ENCODE results near the gene GUK1. TPM values are rescaled to one million over a fixed set of nuclear protein-coding genes. Genes with fewer than 3 reads are reported as not detected.

GUK1 gene
- total and polyA plus RNA-seq, 2 experiments from 2014 or later, result 87.5 to 121 TPM

GRCh38 chr1:228118040-228118439 is 22.0 kb upstream of the GUK1 start (continued):
- TF ChIP-seq, protein P1, sequence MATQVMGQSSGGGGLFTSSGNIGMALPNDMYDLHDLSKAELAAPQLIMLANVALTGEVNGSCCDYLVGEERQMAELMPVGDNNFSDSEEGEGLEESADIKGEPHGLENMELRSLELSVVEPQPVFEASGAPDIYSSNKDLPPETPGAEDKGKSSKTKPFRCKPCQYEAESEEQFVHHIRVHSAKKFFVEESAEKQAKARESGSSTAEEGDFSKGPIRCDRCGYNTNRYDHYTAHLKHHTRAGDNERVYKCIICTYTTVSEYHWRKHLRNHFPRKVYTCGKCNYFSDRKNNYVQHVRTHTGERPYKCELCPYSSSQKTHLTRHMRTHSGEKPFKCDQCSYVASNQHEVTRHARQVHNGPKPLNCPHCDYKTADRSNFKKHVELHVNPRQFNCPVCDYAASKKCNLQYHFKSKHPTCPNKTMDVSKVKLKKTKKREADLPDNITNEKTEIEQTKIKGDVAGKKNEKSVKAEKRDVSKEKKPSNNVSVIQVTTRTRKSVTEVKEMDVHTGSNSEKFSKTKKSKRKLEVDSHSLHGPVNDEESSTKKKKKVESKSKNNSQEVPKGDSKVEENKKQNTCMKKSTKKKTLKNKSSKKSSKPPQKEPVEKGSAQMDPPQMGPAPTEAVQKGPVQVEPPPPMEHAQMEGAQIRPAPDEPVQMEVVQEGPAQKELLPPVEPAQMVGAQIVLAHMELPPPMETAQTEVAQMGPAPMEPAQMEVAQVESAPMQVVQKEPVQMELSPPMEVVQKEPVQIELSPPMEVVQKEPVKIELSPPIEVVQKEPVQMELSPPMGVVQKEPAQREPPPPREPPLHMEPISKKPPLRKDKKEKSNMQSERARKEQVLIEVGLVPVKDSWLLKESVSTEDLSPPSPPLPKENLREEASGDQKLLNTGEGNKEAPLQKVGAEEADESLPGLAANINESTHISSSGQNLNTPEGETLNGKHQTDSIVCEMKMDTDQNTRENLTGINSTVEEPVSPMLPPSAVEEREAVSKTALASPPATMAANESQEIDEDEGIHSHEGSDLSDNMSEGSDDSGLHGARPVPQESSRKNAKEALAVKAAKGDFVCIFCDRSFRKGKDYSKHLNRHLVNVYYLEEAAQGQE (IDR thresholded peaks at IDR 0.05; ENCODE audit: unreplicated experiment), result no peak
- TF ChIP-seq NANOG (IDR thresholded peaks at IDR 0.05; ENCODE audit: borderline replicate concordance) (no peak), ZNF331 (CRISPR knock-in tag; IDR thresholded peaks at IDR 0.05; ENCODE audit: low read depth) (no peak), POLR2AphosphoS5 (IDR thresholded peaks at IDR 0.05; ENCODE audit: low read depth) (no peak)

GRCh38 chr1:228120351-228120750 is 19.7 kb upstream of the GUK1 start:
- H3K27ac ChIP-seq (ENCODE audit: low read depth), result no peak overlapping the region
- H3K79me2 ChIP-seq (replicated peaks; ENCODE audit: insufficient read depth), result no peaks in the 10 kb centered on the region
- DNase-seq (ENCODE audit: low spot score), result no peak
- no peak for TF ChIP-seq NANOG (IDR thresholded peaks at IDR 0.05; ENCODE audit: borderline replicate concordance)
- TF ChIP-seq EZH2phosphoT487 (IDR thresholded peaks at IDR 0.05; ENCODE audit: unreplicated experiment), result no peak
- no peak for TF ChIP-seq POLR2AphosphoS5 (IDR thresholded peaks at IDR 0.05; ENCODE audit: low read depth)
- TF ChIP-seq, protein P2, sequence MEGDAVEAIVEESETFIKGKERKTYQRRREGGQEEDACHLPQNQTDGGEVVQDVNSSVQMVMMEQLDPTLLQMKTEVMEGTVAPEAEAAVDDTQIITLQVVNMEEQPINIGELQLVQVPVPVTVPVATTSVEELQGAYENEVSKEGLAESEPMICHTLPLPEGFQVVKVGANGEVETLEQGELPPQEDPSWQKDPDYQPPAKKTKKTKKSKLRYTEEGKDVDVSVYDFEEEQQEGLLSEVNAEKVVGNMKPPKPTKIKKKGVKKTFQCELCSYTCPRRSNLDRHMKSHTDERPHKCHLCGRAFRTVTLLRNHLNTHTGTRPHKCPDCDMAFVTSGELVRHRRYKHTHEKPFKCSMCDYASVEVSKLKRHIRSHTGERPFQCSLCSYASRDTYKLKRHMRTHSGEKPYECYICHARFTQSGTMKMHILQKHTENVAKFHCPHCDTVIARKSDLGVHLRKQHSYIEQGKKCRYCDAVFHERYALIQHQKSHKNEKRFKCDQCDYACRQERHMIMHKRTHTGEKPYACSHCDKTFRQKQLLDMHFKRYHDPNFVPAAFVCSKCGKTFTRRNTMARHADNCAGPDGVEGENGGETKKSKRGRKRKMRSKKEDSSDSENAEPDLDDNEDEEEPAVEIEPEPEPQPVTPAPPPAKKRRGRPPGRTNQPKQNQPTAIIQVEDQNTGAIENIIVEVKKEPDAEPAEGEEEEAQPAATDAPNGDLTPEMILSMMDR (conservative IDR thresholded peaks at IDR 0.05; ENCODE audit: low read depth in 2 of 2), result no peak
- no peak for TF ChIP-seq JUNB (IDR thresholded peaks at IDR 0.05; ENCODE audit: unreplicated experiment)
- TF ChIP-seq STAT1 (IDR thresholded peaks at IDR 0.05; ENCODE audit: unreplicated experiment), result no peak
- TF ChIP-seq CREB1 (CRISPR knock-in tag; IDR thresholded peaks at IDR 0.05; ENCODE audit: low read depth), result no peak
- no peak for TF ChIP-seq ZNF462 (CRISPR knock-in tag; IDR thresholded peaks at IDR 0.05)
- no peaks in the 10 kb centered on the region for H4K20me1 ChIP-seq (replicated peaks; ENCODE audit: insufficient read depth)
- H3F3A ChIP-seq (replicated peaks; ENCODE audit: low read depth), result no peaks in the 10 kb centered on the region
- no peaks in the 10 kb centered on the region for H3K9me2 ChIP-seq (ENCODE audit: insufficient read depth)
- H2AFZ ChIP-seq, result no peak overlapping the region
- H3K4me3 ChIP-seq, result no peak overlapping the region
- H3K4me3 Mint-ChIP-seq, result no peak overlapping the region
- H3K9me3 Mint-ChIP-seq, result peaks cover 46% of the 10 kb centered on the region
- no peak for ATAC-seq
- peaks cover 9% of the 10 kb centered on the region; the same call in 2 of the 3 replicates for H3K36me3 Mint-ChIP-seq (ENCODE audit: low read depth)
- no peak overlapping the region for H3K27ac Mint-ChIP-seq
- no peaks in the 10 kb centered on the region for H3K4me1 Mint-ChIP-seq
- H3K36me3 ChIP-seq (ENCODE audit: insufficient read depth), result no peaks in the 10 kb centered on the region
- H3K27me3 ChIP-seq (ENCODE audit: insufficient read depth), result peaks cover 24% of the 10 kb centered on the region; the same call in 1 of the 2 replicates
- no peaks in the 10 kb centered on the region for H3K4me1 ChIP-seq (ENCODE audit: insufficient read depth)
- H3K27me3 Mint-ChIP-seq (ENCODE audit: insufficient read depth, low read depth, poor library complexity), result peaks cover 10% of the 10 kb centered on the region
- H3K4me2 ChIP-seq, result no peak overlapping the region

Measured in GM23338 (cell line).